T-helper 17 cell (primary cell): ENCODE results near the gene LEMD2. TPM values are rescaled to one million over a fixed set of nuclear protein-coding genes. Genes with fewer than 3 reads are reported as not detected.

Source experiments
- ATAC-seq: fragments of 150-1000 bp; cut with Tn5 transposase; 2 replicates; pipeline ENCODE4 v1.10.0; 2021; ENCODE audit warnings: mild to moderate bottlenecking, moderate library complexity
- DNase-seq, 3 donors: peaks; one replicate each; pipeline versions ENCODE4 v3.0.0 to v3.0.0-alpha.2; 2020 to 2021
- H3K9me3 ChIP-seq: one replicate; pipeline ENCODE4 v1.7.0; 2013; ENCODE audit warnings: low read length, mild to moderate bottlenecking; ENCODE audit not compliant: control insufficient read depth, poor library complexity, severe bottlenecking
- H3K27ac Mint-ChIP-seq: one replicate; pipeline ENCODE4 v1.8.0; 2022; ENCODE audit warnings: mild to moderate bottlenecking, moderate library complexity, mixed read lengths
- H3K27me3 Mint-ChIP-seq: one replicate; pipeline ENCODE4 v1.8.0; 2022; ENCODE audit warnings: mixed read lengths
- H3K36me3 Mint-ChIP-seq: one replicate; pipeline ENCODE4 v1.8.0; 2022; ENCODE audit warnings: low read depth, mixed read lengths
- H3K4me1 Mint-ChIP-seq: one replicate; pipeline ENCODE4 v1.8.0; 2022; ENCODE audit warnings: mild to moderate bottlenecking, mixed read lengths
- H3K4me3 Mint-ChIP-seq: one replicate; pipeline ENCODE4 v1.8.0; 2022; ENCODE audit warnings: mild to moderate bottlenecking, moderate library complexity, mixed read lengths
- total RNA-seq, 4 donors: library from RNA in 2 of 4; stranded (reverse) in 2 of 4; gene quantifications; one replicate each; pipeline ENCODE4 v1.2.3 and lab custom pipeline; 2022 to 2026

The LEMD2 gene
- total RNA-seq, 2 donors from 2014 or later: 101 to 120 TPM

DNA sequence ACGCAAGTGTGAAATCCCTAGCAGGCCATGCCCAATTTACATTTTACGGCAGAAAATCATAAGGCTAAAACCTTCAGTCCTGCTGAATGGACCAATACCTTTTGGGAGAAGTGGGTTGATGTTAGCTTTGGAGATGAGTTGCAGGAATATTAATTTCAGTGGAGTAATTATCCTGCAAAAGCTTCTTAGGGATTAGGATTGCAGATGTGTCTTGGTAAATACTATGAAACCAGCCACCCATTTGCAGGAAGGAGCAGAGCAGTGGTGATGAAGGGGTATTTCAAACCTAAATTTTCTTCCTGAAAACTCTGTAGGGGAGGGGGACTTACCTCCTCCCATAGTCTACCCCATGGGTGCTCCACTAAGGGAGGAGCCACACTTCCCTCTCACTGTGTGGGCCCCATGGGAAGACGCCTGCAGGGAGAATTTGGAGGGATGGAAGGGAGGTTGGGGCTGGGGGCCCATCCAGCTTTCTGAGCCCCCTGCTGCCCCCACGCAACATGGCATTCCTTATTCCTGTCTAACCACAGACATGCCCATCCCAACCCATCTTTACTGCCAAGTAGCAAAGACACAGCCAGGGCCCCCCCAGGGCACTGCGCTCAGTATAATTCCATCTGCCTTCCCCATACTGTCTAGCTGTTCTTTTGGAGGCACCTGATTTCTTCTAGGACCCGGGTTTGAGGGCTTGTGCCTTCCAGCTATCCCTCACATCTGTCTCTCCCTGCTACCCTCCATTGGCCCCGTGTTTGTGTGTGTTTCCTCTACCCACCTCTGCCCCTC lies 62.8 kb downstream of the LEMD2 start:
- Mint-ChIP-seq H3K27ac (no peak overlapping the region), H3K36me3 (no peaks in the 10 kb centered on the region)
- ATAC-seq: no peak

DNA sequence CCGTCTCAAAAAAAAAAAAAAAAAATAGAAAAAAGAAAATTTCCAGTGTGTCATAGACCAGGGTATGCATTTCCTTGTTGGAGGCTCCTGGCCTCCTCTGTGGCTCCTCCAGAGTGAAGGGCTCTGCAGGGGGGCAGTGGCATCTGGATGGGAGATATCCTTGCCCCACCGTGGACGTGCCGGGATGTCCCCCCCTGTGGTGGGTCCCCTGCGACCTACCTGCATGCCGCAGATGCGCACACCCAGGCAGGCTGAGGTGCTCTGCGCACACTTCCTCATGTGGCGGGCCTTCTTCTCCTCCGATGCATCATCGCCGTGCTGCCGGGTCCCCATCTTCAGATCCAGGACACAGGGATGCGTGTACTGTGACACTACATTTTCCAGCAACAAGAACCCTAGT lies 63.7 kb downstream of the LEMD2 start:
- Mint-ChIP-seq H3K27ac (no peak overlapping the region), H3K4me1 (peaks cover 13% of the 10 kb centered on the region), H3K36me3 (no peaks in the 10 kb centered on the region), H3K4me3 (no peak overlapping the region), H3K27me3 (peaks cover 63% of the 10 kb centered on the region)
- no peaks in the 10 kb centered on the region for H3K9me3 ChIP-seq
- DNase-seq (no peak), ATAC-seq (no peak)

More for the DNA sequence above, 62.8 kb downstream of the LEMD2 start:
- Mint-ChIP-seq H3K27me3 (peaks cover 64% of the 10 kb centered on the region), H3K4me1 (peaks cover 13% of the 10 kb centered on the region), H3K4me3 (no peak overlapping the region)
- no peaks in the 10 kb centered on the region for H3K9me3 ChIP-seq
- no peak for DNase-seq

DNA sequence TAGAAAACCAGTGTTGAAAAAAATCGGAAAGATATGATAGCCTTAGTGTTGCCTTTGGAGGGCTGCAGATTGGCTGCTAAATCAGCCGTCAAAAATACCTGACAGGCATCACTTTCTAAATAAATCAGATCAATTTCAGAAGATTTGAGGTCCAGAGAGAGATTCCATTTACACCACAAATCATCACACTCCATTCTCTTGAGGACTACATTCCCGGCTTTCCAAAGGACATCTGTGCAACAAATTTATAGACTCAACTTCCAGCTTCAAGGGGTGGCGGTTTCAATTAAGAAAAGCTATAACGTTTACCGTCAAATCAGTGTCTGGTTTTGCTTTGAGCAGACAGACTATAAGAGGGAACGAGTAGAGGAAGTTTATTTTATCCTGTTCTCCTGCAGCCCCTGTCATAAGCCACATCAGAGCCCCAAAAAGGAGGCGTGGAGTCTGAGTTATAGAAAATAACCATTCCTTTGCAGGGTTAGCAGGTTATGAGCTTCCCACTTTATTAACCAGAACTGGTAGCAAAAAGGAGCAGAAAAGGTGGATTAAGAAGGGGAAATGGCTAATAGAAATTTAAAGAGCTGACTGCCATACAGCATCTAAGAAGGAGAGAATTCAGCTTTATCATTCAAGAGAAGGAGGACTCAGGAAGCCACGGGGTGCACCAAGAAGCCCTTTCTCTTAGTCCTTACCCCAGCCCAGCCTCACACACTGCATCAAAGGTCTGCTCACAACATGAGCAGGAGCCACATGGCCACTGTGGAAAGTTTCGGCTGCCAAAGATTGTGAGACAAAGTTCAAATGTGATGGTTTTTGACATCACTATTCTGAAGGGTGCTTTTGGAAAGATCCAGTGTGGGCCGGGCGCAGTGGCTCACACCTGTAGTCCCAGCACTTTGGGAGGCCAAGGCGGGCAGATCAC lies 64.6 kb downstream of the LEMD2 start:
- Mint-ChIP-seq H3K4me3 (peak overlapping the region; percentile 50), H3K4me1 (peaks cover 13% of the 10 kb centered on the region), H3K27me3 (peaks cover 61% of the 10 kb centered on the region), H3K27ac (peak overlapping the region; percentile 19), H3K36me3 (no peaks in the 10 kb centered on the region)
- DNase-seq: no peak
- ATAC-seq: no peak
- no peaks in the 10 kb centered on the region for H3K9me3 ChIP-seq

DNA sequence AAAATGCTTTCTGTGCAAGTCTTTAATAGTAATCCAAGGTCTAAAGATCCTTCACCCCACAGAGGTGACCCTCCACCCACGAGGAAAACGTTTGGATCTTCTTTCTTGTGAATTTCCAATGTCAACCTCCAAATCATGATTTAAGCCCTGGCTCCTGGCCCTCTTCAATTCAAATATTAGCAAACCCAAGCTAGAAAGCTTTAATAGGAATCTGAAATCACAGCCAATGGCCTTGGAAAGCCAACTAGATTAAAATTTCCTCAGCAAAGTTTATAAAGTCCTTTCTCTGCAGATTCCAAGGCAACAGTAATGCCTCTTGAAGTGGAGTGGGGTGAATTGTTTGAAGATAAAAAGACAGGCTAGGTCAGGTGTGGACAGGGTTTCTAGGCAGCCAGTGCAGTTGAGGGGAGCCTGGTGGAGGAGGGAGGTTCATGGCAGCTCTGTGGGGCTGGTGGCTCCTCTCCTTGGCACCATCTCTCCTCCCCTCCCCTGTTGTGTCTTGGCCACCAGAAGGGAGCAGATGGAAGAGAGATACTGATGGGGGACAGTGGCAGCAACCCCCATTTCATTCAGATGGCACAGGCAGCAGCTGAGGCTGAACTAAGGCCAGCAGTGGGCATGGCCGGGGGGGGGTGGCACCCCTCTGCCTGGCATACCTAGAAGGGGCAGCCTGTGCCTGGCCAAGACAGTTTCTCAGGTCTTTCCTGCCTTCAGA lies 65.4 kb downstream of the LEMD2 start:
- Mint-ChIP-seq H3K27ac (peak overlapping the region; percentile 73), H3K27me3 (peaks cover 56% of the 10 kb centered on the region), H3K36me3 (no peaks in the 10 kb centered on the region), H3K4me1 (peaks cover 11% of the 10 kb centered on the region), H3K4me3 (no peak overlapping the region)
- ATAC-seq (no peak), DNase-seq (no peak)
- no peaks in the 10 kb centered on the region for H3K9me3 ChIP-seq

DNA sequence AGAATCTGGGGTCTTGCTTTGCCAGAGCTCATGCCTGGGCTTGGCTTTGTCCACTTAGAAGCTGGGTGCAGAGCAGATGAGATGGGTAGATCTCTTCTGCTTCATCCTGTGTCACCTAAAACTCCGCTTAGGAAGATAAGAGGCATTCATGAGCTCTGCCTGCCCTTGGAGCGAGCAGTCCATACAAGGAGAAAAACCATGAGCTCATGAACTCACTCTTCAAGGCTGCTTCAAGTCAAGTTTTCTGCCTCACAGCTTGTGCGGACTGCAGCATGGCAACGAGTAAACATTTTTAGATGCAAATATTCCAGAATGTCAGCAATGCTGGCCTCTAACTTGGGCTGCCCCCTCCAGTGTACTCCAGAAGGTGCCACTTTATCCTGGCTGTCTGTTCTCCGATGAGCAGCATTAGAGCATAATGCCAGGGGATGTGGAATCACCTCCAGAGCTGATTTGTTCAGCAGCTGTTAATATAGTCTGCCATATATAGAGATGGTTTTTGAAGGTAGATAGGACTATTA lies 66.8 kb downstream of the LEMD2 start:
- no peak for DNase-seq
- Mint-ChIP-seq H3K27me3 (peaks cover 52% of the 10 kb centered on the region), H3K36me3 (no peaks in the 10 kb centered on the region), H3K4me1 (peaks cover 9% of the 10 kb centered on the region), H3K4me3 (no peak overlapping the region), H3K27ac (peak overlapping the region; percentile 73)
- no peaks in the 10 kb centered on the region for H3K9me3 ChIP-seq
- no peak for ATAC-seq

DNA sequence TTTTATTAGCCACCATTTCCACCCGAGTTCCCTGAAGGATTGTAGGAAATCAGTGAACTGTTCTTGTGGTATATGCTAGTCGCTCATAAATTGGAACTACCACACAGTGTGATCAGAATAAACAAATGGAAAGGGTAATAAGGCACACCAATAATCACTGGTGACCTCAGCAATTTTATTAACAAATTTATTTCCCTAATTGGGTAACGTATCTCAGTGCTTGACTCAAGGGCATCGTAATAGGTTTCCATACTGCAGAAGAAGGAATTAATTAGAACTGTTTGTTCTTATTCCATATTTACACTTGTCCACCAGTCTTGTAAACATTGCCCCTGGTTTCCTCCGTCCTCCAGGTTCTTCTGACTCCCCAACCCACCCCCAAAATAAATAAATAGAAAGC lies 67.4 kb downstream of the LEMD2 start:
- peaks cover 7% of the 10 kb centered on the region for H3K4me1 Mint-ChIP-seq
- ATAC-seq (no peak), DNase-seq (no peak)
- H3K27me3 Mint-ChIP-seq: peaks cover 46% of the 10 kb centered on the region
- H3K9me3 ChIP-seq: no peaks in the 10 kb centered on the region
- H3K27ac Mint-ChIP-seq: no peak overlapping the region
- H3K36me3 Mint-ChIP-seq: no peaks in the 10 kb centered on the region
- no peak overlapping the region for H3K4me3 Mint-ChIP-seq

Other genes starting within 250 kb of the LEMD2 start
- 10 to 100 TPM; 27.7 to 34.6 TPM for gene BAK1, start 208.9 kb downstream of the LEMD2 start, total RNA-seq
- 10 to 100 TPM; 48.1 to 48.3 TPM for gene ITPR3, start 167.8 kb downstream of the LEMD2 start, total RNA-seq
- 10 to 100 TPM; 17.3 to 19.8 TPM for gene UQCC2, start 77.4 kb downstream of the LEMD2 start, total RNA-seq
- gene IP6K3, start 42.2 kb downstream of the LEMD2 start, total RNA-seq: not detected
- not detected for gene MLN, start 14.9 kb upstream of the LEMD2 start, total RNA-seq